Measurements from ENCODE around the gene COLGALT1. TPM values are rescaled to one million over a fixed set of nuclear protein-coding genes. Genes with fewer than 3 reads are reported as not detected.

The COLGALT1 gene
- total and polyA plus RNA-seq, 2 experiments from 2014 or later: 98.9 to 134 TPM

- DNase-seq: no peak
- Histone ChIP-seq H3K9me2 (ENCODE audit: insufficient read depth) (no peaks in the 10 kb centered on the region), H3K27me3 (replicated peaks; ENCODE audit: insufficient read depth) (no peaks in the 10 kb centered on the region), H3F3A (ENCODE audit: insufficient read depth) (no peaks in the 10 kb centered on the region), H3K9me3 (ENCODE audit: low read depth) (peaks cover 9% of the 10 kb centered on the region), H3K4me3 (no peak overlapping the region), H3K36me3 (ENCODE audit: low read depth) (peaks cover 28% of the 10 kb centered on the region), H4K20me1 (ENCODE audit: insufficient read depth) (no peaks in the 10 kb centered on the region), H3K4me2 (ENCODE audit: unreplicated experiment) (no peak overlapping the region), H3K4me1 (ENCODE audit: insufficient read depth) (no peaks in the 10 kb centered on the region), H3K27ac (no peak overlapping the region), H3K9ac (no peak overlapping the region), H2AFZ (no peak overlapping the region), H3K79me2 (ENCODE audit: insufficient read depth) (peaks cover 9% of the 10 kb centered on the region)
- no peak for TF ChIP-seq EZH2phosphoT487 (IDR thresholded peaks at IDR 0.05; ENCODE audit: insufficient read depth, low read depth)
- TF ChIP-seq EZH2 (IDR thresholded peaks at IDR 0.05; ENCODE audit: insufficient read depth, poor library complexity, severe bottlenecking): no peak
- 76 to 78% methylated on average over 9 of the region's 9 CpGs for WGBS, 2 experiments (ENCODE audit: low coverage in 1 of 2, low lambda C conversion rate in 2 of 2, missing lambda C conversion rate in 2 of 2)
- in situ Hi-C loops (cut with MboI): no loop called here
These were observed 35.5 kb upstream of the COLGALT1 start for GRCh38 chr19:17519967-17520366.

- Histone ChIP-seq H2AFZ (no peak overlapping the region), H4K20me1 (ENCODE audit: insufficient read depth) (no peaks in the 10 kb centered on the region), H3K27ac (no peak overlapping the region), H3K79me2 (ENCODE audit: insufficient read depth) (peaks cover 3% of the 10 kb centered on the region; the same call in 1 of the 2 replicates), H3K9me3 (ENCODE audit: low read depth) (peaks cover 9% of the 10 kb centered on the region), H3K36me3 (ENCODE audit: low read depth) (peaks cover 28% of the 10 kb centered on the region), H3K4me2 (ENCODE audit: unreplicated experiment) (no peak overlapping the region), H3K4me3 (no peak overlapping the region), H3K27me3 (replicated peaks; ENCODE audit: insufficient read depth) (no peaks in the 10 kb centered on the region), H3K9me2 (ENCODE audit: insufficient read depth) (no peaks in the 10 kb centered on the region), H3F3A (ENCODE audit: insufficient read depth) (no peaks in the 10 kb centered on the region), H3K4me1 (ENCODE audit: insufficient read depth) (no peaks in the 10 kb centered on the region), H3K9ac (no peak overlapping the region)
- TF ChIP-seq EZH2phosphoT487 (IDR thresholded peaks at IDR 0.05; ENCODE audit: insufficient read depth, low read depth): no peak
- no peak for TF ChIP-seq EZH2 (IDR thresholded peaks at IDR 0.05; ENCODE audit: insufficient read depth, poor library complexity, severe bottlenecking)
- DNase-seq: no peak
- in situ Hi-C loops (cut with MboI): no loop called here
- 95 to 96% methylated on average over 15 to 25 of the region's 25 CpGs for WGBS, 2 experiments (ENCODE audit: low coverage in 1 of 2, low lambda C conversion rate in 2 of 2, missing lambda C conversion rate in 2 of 2)
These were observed 34.6 kb upstream of the COLGALT1 start for GRCh38 chr19:17520865-17521264.

GRCh38 chr19:17522988-17523872 lies 32.2 kb upstream of the COLGALT1 start:
- H4K20me1 ChIP-seq (ENCODE audit: insufficient read depth): no peaks in the 10 kb centered on the region
- in situ Hi-C loops (cut with MboI): no loop called here
- H3K9me3 ChIP-seq (ENCODE audit: low read depth): peaks cover 1% of the 10 kb centered on the region
- H3K27me3 ChIP-seq (replicated peaks; ENCODE audit: insufficient read depth): no peaks in the 10 kb centered on the region
- no peaks in the 10 kb centered on the region for H3F3A ChIP-seq (ENCODE audit: insufficient read depth)
- no peak overlapping the region for H3K27ac ChIP-seq
- H3K36me3 ChIP-seq (ENCODE audit: low read depth): peaks cover 7% of the 10 kb centered on the region
- TF ChIP-seq EZH2 (IDR thresholded peaks at IDR 0.05; ENCODE audit: insufficient read depth, poor library complexity, severe bottlenecking): no peak
- no peak for TF ChIP-seq EZH2phosphoT487 (IDR thresholded peaks at IDR 0.05; ENCODE audit: insufficient read depth, low read depth)
- no peak overlapping the region for H3K4me2 ChIP-seq (ENCODE audit: unreplicated experiment)
- H3K4me1 ChIP-seq (ENCODE audit: insufficient read depth): no peaks in the 10 kb centered on the region
- no peak overlapping the region for H2AFZ ChIP-seq
- H3K9me2 ChIP-seq (ENCODE audit: insufficient read depth): no peaks in the 10 kb centered on the region
- H3K4me3 ChIP-seq: no peak overlapping the region
- WGBS, 2 experiments (ENCODE audit: low coverage in 1 of 2, low lambda C conversion rate in 2 of 2, missing lambda C conversion rate in 2 of 2): 47 to 51% methylated on average over 24 of the region's 24 CpGs
- no peaks in the 10 kb centered on the region for H3K79me2 ChIP-seq (ENCODE audit: insufficient read depth)
- DNase-seq: no peak
- H3K9ac ChIP-seq: no peak overlapping the region

- 67 to 75% methylated on average over 4 of the region's 4 CpGs for WGBS, 2 experiments (ENCODE audit: low coverage in 1 of 2, low lambda C conversion rate in 2 of 2, missing lambda C conversion rate in 2 of 2)
- H3K36me3 ChIP-seq (ENCODE audit: low read depth): no peaks in the 10 kb centered on the region
These were observed 30.8 kb upstream of the COLGALT1 start for GRCh38 chr19:17524651-17525050.

More at GRCh38 chr19:17524651-17525050, 30.8 kb upstream of the COLGALT1 start:
- in situ Hi-C loops (cut with MboI): no loop called here
- H3K9me2 ChIP-seq (ENCODE audit: insufficient read depth): no peaks in the 10 kb centered on the region
- no peaks in the 10 kb centered on the region for H3K9me3 ChIP-seq (ENCODE audit: low read depth)
- no peak overlapping the region for H2AFZ ChIP-seq
- H3K27ac ChIP-seq: no peak overlapping the region
- no peaks in the 10 kb centered on the region for H3K27me3 ChIP-seq (replicated peaks; ENCODE audit: insufficient read depth)
- TF ChIP-seq EZH2phosphoT487 (IDR thresholded peaks at IDR 0.05; ENCODE audit: insufficient read depth, low read depth): no peak
- TF ChIP-seq EZH2 (IDR thresholded peaks at IDR 0.05; ENCODE audit: insufficient read depth, poor library complexity, severe bottlenecking): no peak
- no peak overlapping the region for H3K9ac ChIP-seq
- no peaks in the 10 kb centered on the region for H3K79me2 ChIP-seq (ENCODE audit: insufficient read depth)
- no peak overlapping the region for H3K4me3 ChIP-seq
- no peak overlapping the region for H3K4me2 ChIP-seq (ENCODE audit: unreplicated experiment)
- no peaks in the 10 kb centered on the region for H3K4me1 ChIP-seq (ENCODE audit: insufficient read depth)
- no peak for DNase-seq
- H4K20me1 ChIP-seq (ENCODE audit: insufficient read depth): no peaks in the 10 kb centered on the region
- no peaks in the 10 kb centered on the region for H3F3A ChIP-seq (ENCODE audit: insufficient read depth)

All from GM23248 (cell line).